HepG2 (cell line): ENCODE measurements around the gene MNT.

ENCODE experiments used
- TF ChIP-seq, protein P1 (sequence below): sonication (generic); formaldehyde crosslinking; conservative IDR thresholded peaks from 2 replicates; pipeline ENCODE4 v1.8.1; 2023; ENCODE audit warnings: missing genetic modification reagents
- TF ChIP-seq, protein P2 (sequence below): sonication (generic); formaldehyde crosslinking; IDR thresholded peaks from 2 replicates; pipeline ENCODE4 v1.4.0; 2020; ENCODE audit warnings: mild to moderate bottlenecking, missing genetic modification reagents

DNA sequence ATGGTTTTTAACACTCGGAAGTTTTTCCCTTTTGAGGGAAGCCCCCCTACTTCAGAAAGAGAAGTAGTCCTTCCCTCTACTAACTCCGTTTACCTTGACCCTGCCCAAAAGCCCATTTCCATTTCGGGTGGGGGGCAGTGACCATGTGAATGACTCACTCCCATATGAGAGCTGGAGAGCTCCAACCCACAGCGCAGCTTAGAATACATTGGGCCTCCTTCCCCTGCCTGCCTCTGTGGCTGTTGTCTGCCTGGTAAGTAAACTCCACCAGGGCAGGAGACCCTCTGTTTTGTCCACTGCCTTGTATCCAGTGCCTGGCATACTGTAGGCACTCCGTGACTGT is 62.6 kb downstream of the MNT start:
- TF ChIP-seq, protein P1, sequence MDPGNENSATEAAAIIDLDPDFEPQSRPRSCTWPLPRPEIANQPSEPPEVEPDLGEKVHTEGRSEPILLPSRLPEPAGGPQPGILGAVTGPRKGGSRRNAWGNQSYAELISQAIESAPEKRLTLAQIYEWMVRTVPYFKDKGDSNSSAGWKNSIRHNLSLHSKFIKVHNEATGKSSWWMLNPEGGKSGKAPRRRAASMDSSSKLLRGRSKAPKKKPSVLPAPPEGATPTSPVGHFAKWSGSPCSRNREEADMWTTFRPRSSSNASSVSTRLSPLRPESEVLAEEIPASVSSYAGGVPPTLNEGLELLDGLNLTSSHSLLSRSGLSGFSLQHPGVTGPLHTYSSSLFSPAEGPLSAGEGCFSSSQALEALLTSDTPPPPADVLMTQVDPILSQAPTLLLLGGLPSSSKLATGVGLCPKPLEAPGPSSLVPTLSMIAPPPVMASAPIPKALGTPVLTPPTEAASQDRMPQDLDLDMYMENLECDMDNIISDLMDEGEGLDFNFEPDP (CRISPR knock-in tag) = no peak
- TF ChIP-seq, protein P2, sequence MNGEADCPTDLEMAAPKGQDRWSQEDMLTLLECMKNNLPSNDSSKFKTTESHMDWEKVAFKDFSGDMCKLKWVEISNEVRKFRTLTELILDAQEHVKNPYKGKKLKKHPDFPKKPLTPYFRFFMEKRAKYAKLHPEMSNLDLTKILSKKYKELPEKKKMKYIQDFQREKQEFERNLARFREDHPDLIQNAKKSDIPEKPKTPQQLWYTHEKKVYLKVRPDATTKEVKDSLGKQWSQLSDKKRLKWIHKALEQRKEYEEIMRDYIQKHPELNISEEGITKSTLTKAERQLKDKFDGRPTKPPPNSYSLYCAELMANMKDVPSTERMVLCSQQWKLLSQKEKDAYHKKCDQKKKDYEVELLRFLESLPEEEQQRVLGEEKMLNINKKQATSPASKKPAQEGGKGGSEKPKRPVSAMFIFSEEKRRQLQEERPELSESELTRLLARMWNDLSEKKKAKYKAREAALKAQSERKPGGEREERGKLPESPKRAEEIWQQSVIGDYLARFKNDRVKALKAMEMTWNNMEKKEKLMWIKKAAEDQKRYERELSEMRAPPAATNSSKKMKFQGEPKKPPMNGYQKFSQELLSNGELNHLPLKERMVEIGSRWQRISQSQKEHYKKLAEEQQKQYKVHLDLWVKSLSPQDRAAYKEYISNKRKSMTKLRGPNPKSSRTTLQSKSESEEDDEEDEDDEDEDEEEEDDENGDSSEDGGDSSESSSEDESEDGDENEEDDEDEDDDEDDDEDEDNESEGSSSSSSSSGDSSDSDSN = no peak
